ENCODE measurements around the gene ZNF488.
"Not testable (repeated sequence)": the region's sequence is repeated elsewhere in the genome, so short reads cannot be mapped to it uniquely, and the experiment has no call there.

The ZNF488 gene

GRCh38 chr10:47384148-47384921 lies at the start of gene ZNF488:
Gene ZNF488 (minus strand): TSS chr10:47384293. CDS start chr10:47368829, 15,464 bp downstream.
- peak; percentile 85 for DNase-seq (ENCODE audit: low spot score)

- no peak for DNase-seq (ENCODE audit: low spot score)
These were observed 41.8 kb upstream of the ZNF488 start for GRCh38 chr10:47425813-47426419.

GRCh38 chr10:47424231-47424630 lies 40.1 kb upstream of the ZNF488 start:
- no peak for DNase-seq (ENCODE audit: low spot score)

GRCh38 chr10:47423476-47423875 lies 39.4 kb upstream of the ZNF488 start:
- no peak for DNase-seq (ENCODE audit: low spot score)

GRCh38 chr10:47421057-47421952 lies 37.2 kb upstream of the ZNF488 start:
- peak; percentile 43 for DNase-seq (ENCODE audit: low spot score)

GRCh38 chr10:47420305-47421056 lies 36.4 kb upstream of the ZNF488 start:
- DNase-seq (ENCODE audit: low spot score): no peak

- DNase-seq (ENCODE audit: low spot score): no peak
These were observed 35.3 kb upstream of the ZNF488 start for GRCh38 chr10:47419421-47419820.

GRCh38 chr10:47418966-47419365 lies 34.9 kb upstream of the ZNF488 start:
- DNase-seq (ENCODE audit: low spot score): no peak

- no peak for DNase-seq (ENCODE audit: low spot score)
These were observed 34.2 kb upstream of the ZNF488 start for GRCh38 chr10:47418321-47418720.

- not testable (repeated sequence) for DNase-seq (ENCODE audit: low spot score)
These were observed 32.5 kb upstream of the ZNF488 start for GRCh38 chr10:47416305-47417218.

- DNase-seq (ENCODE audit: low spot score): no peak
These were observed 31.6 kb upstream of the ZNF488 start for GRCh38 chr10:47415520-47416304.

GRCh38 chr10:47414752-47415519 lies 30.8 kb upstream of the ZNF488 start:
- no peak for DNase-seq (ENCODE audit: low spot score)

- DNase-seq (ENCODE audit: low spot score): no peak
These were observed 30.1 kb upstream of the ZNF488 start for GRCh38 chr10:47414227-47414592.

GRCh38 chr10:47413531-47414226 lies 29.6 kb upstream of the ZNF488 start:
- no peak for DNase-seq (ENCODE audit: low spot score)

- no peak for DNase-seq (ENCODE audit: low spot score)
These were observed 28.8 kb upstream of the ZNF488 start for GRCh38 chr10:47412869-47413268.

- no peak for DNase-seq (ENCODE audit: low spot score)
These were observed 28.2 kb upstream of the ZNF488 start for GRCh38 chr10:47412177-47412730.

- no peak for DNase-seq (ENCODE audit: low spot score)
These were observed 26.8 kb upstream of the ZNF488 start for GRCh38 chr10:47410862-47411261.

GRCh38 chr10:47410271-47410670 lies 26.2 kb upstream of the ZNF488 start:
- no peak for DNase-seq (ENCODE audit: low spot score)
